ENCODE results near the gene HOXC4.
A peak's percentile ranks its signal among the peaks of the same experiment; 100 is the strongest.
"Not testable (repeated sequence)": the region's sequence is repeated elsewhere in the genome, so short reads cannot be mapped to it uniquely, and the experiment has no call there.

The HOXC4 gene

DNA sequence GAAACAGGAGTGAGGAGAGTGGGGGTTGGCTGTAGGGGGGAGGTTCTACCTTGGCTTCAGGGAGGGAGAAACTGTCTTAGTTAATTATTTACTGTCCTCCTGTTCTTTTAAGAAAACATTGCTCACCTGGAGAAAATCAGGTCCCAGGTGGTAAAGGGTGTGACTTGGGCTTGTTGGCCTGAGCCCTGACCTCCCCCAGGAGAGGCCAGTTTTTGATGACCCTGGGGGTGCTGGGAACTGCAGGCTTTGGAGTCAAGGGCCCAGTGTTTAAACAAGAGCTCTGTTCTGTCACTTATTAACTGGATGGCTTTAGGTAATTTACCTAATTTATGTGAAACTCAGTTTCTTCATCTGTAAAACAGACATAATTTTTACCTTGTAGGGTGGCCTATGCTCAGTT, 34.4 kb downstream of the HOXC4 start:
- H2BK120ac ChIP-seq (ENCODE audit: insufficient read depth, low read length, poor library complexity); H4K8ac ChIP-seq (ENCODE audit: low read depth, low read length); H4K91ac ChIP-seq (ENCODE audit: low read depth, low read length); H3K4ac ChIP-seq (ENCODE audit: low read depth, low read length); H3K27ac ChIP-seq (ENCODE audit: low read depth, low read length); H3K4me3 ChIP-seq (ENCODE audit: low read depth, low read length); H2AK5ac ChIP-seq (ENCODE audit: low read length); H4K12ac ChIP-seq (ENCODE audit: low read depth, low read length); H3K9ac ChIP-seq (ENCODE audit: low read length); H3K23ac ChIP-seq (ENCODE audit: low read length); H3K4me2 ChIP-seq (ENCODE audit: low read length); H3K36me3 ChIP-seq (ENCODE audit: control insufficient read depth in 1 of 2, insufficient read depth in 2 of 2, low read length in 2 of 2); H3K9me3 ChIP-seq (ENCODE audit: insufficient read depth, low read depth, low read length); H2AFZ ChIP-seq (ENCODE audit: insufficient read depth, low read length, poor library complexity); H3K4me1 ChIP-seq (ENCODE audit: control insufficient read depth in 1 of 2, insufficient read depth in 2 of 2, low read length in 2 of 2); DNase-seq; H3K79me2 ChIP-seq (ENCODE audit: control insufficient read depth, insufficient read depth, low read length, poor library complexity); H3K14ac ChIP-seq (ENCODE audit: low read length); H2BK12ac ChIP-seq (ENCODE audit: low read length); H3K79me1 ChIP-seq (ENCODE audit: low read length); H3K18ac ChIP-seq (ENCODE audit: low read length); H2BK5ac ChIP-seq (ENCODE audit: low read depth, low read length, poor library complexity): not testable (repeated sequence)
- H3K27me3 ChIP-seq (ENCODE audit: insufficient read depth, low read length) = peaks cover 33% of the 10 kb centered on the region

DNA sequence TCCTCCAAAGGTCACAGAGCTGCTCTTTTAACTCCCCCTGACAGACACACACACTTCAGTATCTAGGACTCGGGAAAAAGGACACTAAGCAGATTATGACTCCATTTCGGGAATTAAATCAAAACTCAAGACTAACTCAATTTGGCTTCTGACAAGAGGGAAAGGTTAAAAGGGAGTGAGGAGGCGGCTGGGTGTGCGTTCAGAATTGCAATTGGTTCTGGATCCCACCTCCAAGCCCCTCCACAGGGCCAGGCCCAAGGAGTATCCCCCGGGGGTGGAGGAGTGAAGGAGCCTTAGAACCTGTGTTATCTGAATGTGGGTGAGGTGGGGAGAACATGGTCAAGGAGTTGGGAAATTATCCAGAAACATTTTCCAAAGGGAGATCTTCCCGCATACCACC, 35.8 kb downstream of the HOXC4 start:
- not testable (repeated sequence) for H3K9me3 ChIP-seq (ENCODE audit: insufficient read depth, low read depth, low read length); H2BK12ac ChIP-seq (ENCODE audit: low read length); H3K79me1 ChIP-seq (ENCODE audit: low read length); H4K91ac ChIP-seq (ENCODE audit: low read depth, low read length); H2AK5ac ChIP-seq (ENCODE audit: low read length); H3K9ac ChIP-seq (ENCODE audit: low read length); H2BK120ac ChIP-seq (ENCODE audit: insufficient read depth, low read length, poor library complexity); H3K36me3 ChIP-seq (ENCODE audit: control insufficient read depth in 1 of 2, insufficient read depth in 2 of 2, low read length in 2 of 2); H3K14ac ChIP-seq (ENCODE audit: low read length); H4K8ac ChIP-seq (ENCODE audit: low read depth, low read length); H3K79me2 ChIP-seq (ENCODE audit: control insufficient read depth, insufficient read depth, low read length, poor library complexity); H3K23ac ChIP-seq (ENCODE audit: low read length); H3K27ac ChIP-seq (ENCODE audit: low read depth, low read length); H3K4me1 ChIP-seq (ENCODE audit: control insufficient read depth in 1 of 2, insufficient read depth in 2 of 2, low read length in 2 of 2); H3K4me3 ChIP-seq (ENCODE audit: low read depth, low read length); H3K4ac ChIP-seq (ENCODE audit: low read depth, low read length); H2AFZ ChIP-seq (ENCODE audit: insufficient read depth, low read length, poor library complexity); H3K18ac ChIP-seq (ENCODE audit: low read length); H3K4me2 ChIP-seq (ENCODE audit: low read length); H2BK5ac ChIP-seq (ENCODE audit: low read depth, low read length, poor library complexity); DNase-seq; H4K12ac ChIP-seq (ENCODE audit: low read depth, low read length)
- peaks cover 26% of the 10 kb centered on the region for H3K27me3 ChIP-seq (ENCODE audit: insufficient read depth, low read length)
- WGBS (ENCODE audit: extremely low coverage, insufficient coverage, insufficient read length) = no CpG with 5 or more reads among the region's 6 CpGs

GRCh38 chr12:54090312-54090711, 36.7 kb downstream of the HOXC4 start:
- H4K12ac ChIP-seq (ENCODE audit: low read depth, low read length); H4K8ac ChIP-seq (ENCODE audit: low read depth, low read length); H3K9me3 ChIP-seq (ENCODE audit: insufficient read depth, low read depth, low read length); H3K4me2 ChIP-seq (ENCODE audit: low read length); H3K4me1 ChIP-seq (ENCODE audit: control insufficient read depth in 1 of 2, insufficient read depth in 2 of 2, low read length in 2 of 2); H3K4me3 ChIP-seq (ENCODE audit: low read depth, low read length); H3K23ac ChIP-seq (ENCODE audit: low read length); H3K79me1 ChIP-seq (ENCODE audit: low read length); H2AFZ ChIP-seq (ENCODE audit: insufficient read depth, low read length, poor library complexity); H2BK5ac ChIP-seq (ENCODE audit: low read depth, low read length, poor library complexity); H3K9ac ChIP-seq (ENCODE audit: low read length); H3K14ac ChIP-seq (ENCODE audit: low read length); H3K36me3 ChIP-seq (ENCODE audit: control insufficient read depth in 1 of 2, insufficient read depth in 2 of 2, low read length in 2 of 2); H3K79me2 ChIP-seq (ENCODE audit: control insufficient read depth, insufficient read depth, low read length, poor library complexity); H4K91ac ChIP-seq (ENCODE audit: low read depth, low read length); H3K4ac ChIP-seq (ENCODE audit: low read depth, low read length); H2AK5ac ChIP-seq (ENCODE audit: low read length); H2BK120ac ChIP-seq (ENCODE audit: insufficient read depth, low read length, poor library complexity); H3K27ac ChIP-seq (ENCODE audit: low read depth, low read length); H2BK12ac ChIP-seq (ENCODE audit: low read length); H3K18ac ChIP-seq (ENCODE audit: low read length): not testable (repeated sequence)
- DNase-seq = peak in 1 of 2 donors; percentile 27
- peaks cover 22% of the 10 kb centered on the region for H3K27me3 ChIP-seq (ENCODE audit: insufficient read depth, low read length)
- no CpG with 5 or more reads among the region's 37 CpGs for WGBS (ENCODE audit: extremely low coverage, insufficient coverage, insufficient read length)

GRCh38 chr12:54092943-54093342, 39.3 kb downstream of the HOXC4 start:
- H3K9me3 ChIP-seq (ENCODE audit: insufficient read depth, low read depth, low read length); H2BK120ac ChIP-seq (ENCODE audit: insufficient read depth, low read length, poor library complexity); H4K91ac ChIP-seq (ENCODE audit: low read depth, low read length); H3K36me3 ChIP-seq (ENCODE audit: control insufficient read depth in 1 of 2, insufficient read depth in 2 of 2, low read length in 2 of 2); H3K4ac ChIP-seq (ENCODE audit: low read depth, low read length); H2AK5ac ChIP-seq (ENCODE audit: low read length); H3K23ac ChIP-seq (ENCODE audit: low read length); H2BK12ac ChIP-seq (ENCODE audit: low read length); H3K4me1 ChIP-seq (ENCODE audit: control insufficient read depth in 1 of 2, insufficient read depth in 2 of 2, low read length in 2 of 2); H4K8ac ChIP-seq (ENCODE audit: low read depth, low read length); H3K14ac ChIP-seq (ENCODE audit: low read length); H3K27ac ChIP-seq (ENCODE audit: low read depth, low read length); H4K12ac ChIP-seq (ENCODE audit: low read depth, low read length); H3K79me1 ChIP-seq (ENCODE audit: low read length); H2BK5ac ChIP-seq (ENCODE audit: low read depth, low read length, poor library complexity); H3K79me2 ChIP-seq (ENCODE audit: control insufficient read depth, insufficient read depth, low read length, poor library complexity); H3K4me3 ChIP-seq (ENCODE audit: low read depth, low read length); H3K9ac ChIP-seq (ENCODE audit: low read length); H3K18ac ChIP-seq (ENCODE audit: low read length); H3K4me2 ChIP-seq (ENCODE audit: low read length); H2AFZ ChIP-seq (ENCODE audit: insufficient read depth, low read length, poor library complexity); DNase-seq: not testable (repeated sequence)
- H3K27me3 ChIP-seq (ENCODE audit: insufficient read depth, low read length) = peaks cover 18% of the 10 kb centered on the region
- WGBS (ENCODE audit: extremely low coverage, insufficient coverage, insufficient read length) = no CpG with 5 or more reads among the region's 2 CpGs

- not testable (repeated sequence) for H3K4me1 ChIP-seq (ENCODE audit: control insufficient read depth in 1 of 2, insufficient read depth in 2 of 2, low read length in 2 of 2); H2BK12ac ChIP-seq (ENCODE audit: low read length); H3K9me3 ChIP-seq (ENCODE audit: insufficient read depth, low read depth, low read length); H2AK5ac ChIP-seq (ENCODE audit: low read length); H3K27me3 ChIP-seq (ENCODE audit: insufficient read depth, low read length); H4K12ac ChIP-seq (ENCODE audit: low read depth, low read length); H3K4me2 ChIP-seq (ENCODE audit: low read length); H3K18ac ChIP-seq (ENCODE audit: low read length); H3K23ac ChIP-seq (ENCODE audit: low read length); H3K4ac ChIP-seq (ENCODE audit: low read depth, low read length); H2AFZ ChIP-seq (ENCODE audit: insufficient read depth, low read length, poor library complexity); H3K27ac ChIP-seq (ENCODE audit: low read depth, low read length); H3K4me3 ChIP-seq (ENCODE audit: low read depth, low read length); H3K9ac ChIP-seq (ENCODE audit: low read length); H4K91ac ChIP-seq (ENCODE audit: low read depth, low read length); H3K79me2 ChIP-seq (ENCODE audit: control insufficient read depth, insufficient read depth, low read length, poor library complexity); H3K79me1 ChIP-seq (ENCODE audit: low read length); H2BK120ac ChIP-seq (ENCODE audit: insufficient read depth, low read length, poor library complexity); H3K14ac ChIP-seq (ENCODE audit: low read length); H4K8ac ChIP-seq (ENCODE audit: low read depth, low read length); DNase-seq; H2BK5ac ChIP-seq (ENCODE audit: low read depth, low read length, poor library complexity); H3K36me3 ChIP-seq (ENCODE audit: control insufficient read depth in 1 of 2, insufficient read depth in 2 of 2, low read length in 2 of 2)
- WGBS (ENCODE audit: extremely low coverage, insufficient coverage, insufficient read length) = no CpG with 5 or more reads among the region's 5 CpGs
Measured at GRCh38 chr12:54095928-54096327, 42.3 kb downstream of the HOXC4 start.
